Measurements from ENCODE around the gene PRUNE2. TPM values are rescaled to one million over a fixed set of nuclear protein-coding genes. Genes with fewer than 3 reads are reported as not detected.

Gene PRUNE2
- total RNA-seq, 1 donor = 80.0 TPM

DNA sequence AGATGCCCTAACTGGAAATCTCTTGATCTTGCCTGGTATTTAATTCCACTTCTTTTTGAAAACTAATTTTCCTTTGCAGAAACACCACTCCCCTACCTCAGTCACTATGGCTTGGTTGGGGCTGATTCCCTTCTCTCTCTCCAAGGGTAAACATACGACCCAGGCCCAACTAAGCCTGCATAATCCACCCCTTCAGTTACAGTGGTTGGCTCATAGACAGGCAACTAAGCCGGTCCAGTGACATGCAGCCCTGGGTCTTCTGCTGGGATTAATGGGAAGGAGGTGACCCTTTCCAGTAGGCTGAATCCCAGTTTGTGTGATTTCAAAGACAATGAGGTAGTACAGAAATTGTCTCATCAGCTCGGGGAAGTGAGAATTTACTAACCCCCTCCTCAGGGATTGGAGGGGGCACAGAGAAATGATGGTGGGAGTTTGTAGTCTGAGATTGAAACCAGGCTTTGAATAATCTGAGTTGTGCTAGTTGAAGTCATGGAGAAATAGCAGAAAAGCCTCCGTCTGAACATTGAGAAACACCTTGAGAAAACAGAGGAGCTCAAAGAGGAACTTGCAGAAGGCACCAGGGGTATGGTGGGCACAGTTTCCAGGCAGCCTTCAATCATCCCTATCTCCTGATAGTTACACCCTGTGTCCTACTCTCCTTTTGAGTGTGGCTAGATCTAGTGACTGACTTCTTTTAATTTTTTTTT, 298.0 kb downstream of the PRUNE2 start:
- H3K4me2 ChIP-seq (ENCODE audit: insufficient read depth, low read length) = no peak overlapping the region
- no peaks in the 10 kb centered on the region for H3K36me3 ChIP-seq (ENCODE audit: insufficient read depth, low read length)
- no peaks in the 10 kb centered on the region for H4K20me1 ChIP-seq (ENCODE audit: insufficient read depth, low read length)
- no peak overlapping the region for H3K4me3 ChIP-seq (ENCODE audit: insufficient read depth, low read length)
- H3K27ac ChIP-seq (ENCODE audit: low read depth, low read length) = no peak overlapping the region
- H2AFZ ChIP-seq (ENCODE audit: low read length) = no peak overlapping the region
- peaks cover 18% of the 10 kb centered on the region for H3K4me1 ChIP-seq (ENCODE audit: insufficient read depth, low read length)
- no peaks in the 10 kb centered on the region for H3K79me2 ChIP-seq (ENCODE audit: insufficient read depth, low read length)
- no peaks in the 10 kb centered on the region for H3K27me3 ChIP-seq (ENCODE audit: insufficient read depth, low read length)
- TF ChIP-seq, protein P1, sequence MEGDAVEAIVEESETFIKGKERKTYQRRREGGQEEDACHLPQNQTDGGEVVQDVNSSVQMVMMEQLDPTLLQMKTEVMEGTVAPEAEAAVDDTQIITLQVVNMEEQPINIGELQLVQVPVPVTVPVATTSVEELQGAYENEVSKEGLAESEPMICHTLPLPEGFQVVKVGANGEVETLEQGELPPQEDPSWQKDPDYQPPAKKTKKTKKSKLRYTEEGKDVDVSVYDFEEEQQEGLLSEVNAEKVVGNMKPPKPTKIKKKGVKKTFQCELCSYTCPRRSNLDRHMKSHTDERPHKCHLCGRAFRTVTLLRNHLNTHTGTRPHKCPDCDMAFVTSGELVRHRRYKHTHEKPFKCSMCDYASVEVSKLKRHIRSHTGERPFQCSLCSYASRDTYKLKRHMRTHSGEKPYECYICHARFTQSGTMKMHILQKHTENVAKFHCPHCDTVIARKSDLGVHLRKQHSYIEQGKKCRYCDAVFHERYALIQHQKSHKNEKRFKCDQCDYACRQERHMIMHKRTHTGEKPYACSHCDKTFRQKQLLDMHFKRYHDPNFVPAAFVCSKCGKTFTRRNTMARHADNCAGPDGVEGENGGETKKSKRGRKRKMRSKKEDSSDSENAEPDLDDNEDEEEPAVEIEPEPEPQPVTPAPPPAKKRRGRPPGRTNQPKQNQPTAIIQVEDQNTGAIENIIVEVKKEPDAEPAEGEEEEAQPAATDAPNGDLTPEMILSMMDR (IDR thresholded peaks at IDR 0.05; ENCODE audit: extremely low read depth, low read depth, low read length) = no peak
- H3K9me3 ChIP-seq (ENCODE audit: low read depth, low read length) = no peaks in the 10 kb centered on the region
- DNase-seq (ENCODE audit: insufficient read length, low spot score, missing footprints) = no peak

DNA sequence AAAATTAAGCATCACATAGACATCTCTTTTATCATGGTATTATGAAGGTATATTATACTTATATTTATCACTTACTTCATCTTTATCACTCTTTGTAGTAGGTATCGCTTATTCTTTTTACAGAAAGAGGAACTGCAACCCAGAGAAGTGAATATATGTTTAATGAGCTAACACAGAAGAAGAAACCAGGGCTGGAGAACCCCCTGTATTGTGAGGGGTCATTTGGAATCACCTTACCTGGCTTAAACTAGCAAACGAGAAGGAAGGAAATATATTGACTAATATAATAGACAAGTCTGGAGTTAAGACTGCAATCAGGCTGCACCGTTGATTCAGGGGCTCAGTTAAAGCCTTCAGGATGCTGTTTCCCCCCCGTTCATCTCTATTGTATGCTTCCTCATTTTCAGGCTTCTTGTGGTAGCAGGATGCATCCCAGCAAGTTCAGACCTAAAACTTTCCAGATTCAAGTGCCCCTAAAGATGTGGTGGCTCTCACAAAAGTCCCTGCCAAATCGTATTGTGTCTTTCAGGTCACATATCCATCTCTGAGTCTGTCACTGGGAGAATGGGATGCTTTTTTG, 300.5 kb downstream of the PRUNE2 start:
- no peaks in the 10 kb centered on the region for H3K27me3 ChIP-seq (ENCODE audit: insufficient read depth, low read length)
- peaks cover 17% of the 10 kb centered on the region for H3K4me1 ChIP-seq (ENCODE audit: insufficient read depth, low read length)

DNA sequence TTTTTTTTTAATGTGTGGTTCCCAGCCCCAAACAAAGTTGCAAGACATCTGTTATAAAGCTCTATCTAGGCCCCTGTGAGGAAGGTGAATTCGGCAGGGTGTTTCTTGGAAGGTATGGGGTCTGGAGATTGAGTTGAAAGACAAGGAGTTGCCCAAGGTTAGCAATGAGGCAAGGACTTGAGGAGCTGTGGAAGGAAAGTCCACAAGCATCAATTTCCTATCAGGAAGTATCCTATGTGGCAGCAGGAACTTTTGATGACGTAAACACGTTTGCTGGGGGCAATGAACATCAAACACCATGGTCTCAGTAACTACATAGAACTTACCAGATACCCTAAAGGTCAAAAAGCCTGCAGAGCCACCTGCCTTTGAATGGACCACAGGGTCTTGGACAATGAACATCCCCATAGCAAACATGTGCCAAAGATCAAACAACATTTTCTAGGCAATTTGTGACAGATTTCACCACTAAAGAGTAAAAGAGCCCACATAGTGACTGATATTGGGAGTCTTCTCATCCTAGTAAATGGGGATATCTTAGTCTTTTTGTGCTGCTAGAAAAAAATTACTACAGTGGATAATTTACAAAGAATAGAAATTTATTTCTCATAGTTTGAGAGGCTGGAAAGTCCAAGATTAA, 301.9 kb downstream of the PRUNE2 start:
- Histone ChIP-seq H3K4me3 (ENCODE audit: insufficient read depth, low read length) (no peak overlapping the region), H2AFZ (ENCODE audit: low read length) (no peak overlapping the region), H3K4me2 (ENCODE audit: insufficient read depth, low read length) (no peak overlapping the region), H3K27me3 (ENCODE audit: insufficient read depth, low read length) (no peaks in the 10 kb centered on the region), H3K27ac (ENCODE audit: low read depth, low read length) (no peak overlapping the region), H3K36me3 (ENCODE audit: insufficient read depth, low read length) (no peaks in the 10 kb centered on the region), H4K20me1 (ENCODE audit: insufficient read depth, low read length) (no peaks in the 10 kb centered on the region), H3K79me2 (ENCODE audit: insufficient read depth, low read length) (no peaks in the 10 kb centered on the region), H3K9me3 (ENCODE audit: low read depth, low read length) (no peaks in the 10 kb centered on the region), H3K4me1 (ENCODE audit: insufficient read depth, low read length) (peaks cover 8% of the 10 kb centered on the region)
- TF ChIP-seq, protein P1 (IDR thresholded peaks at IDR 0.05; ENCODE audit: extremely low read depth, low read depth, low read length) = no peak
- DNase-seq (ENCODE audit: insufficient read length, low spot score, missing footprints) = no peak

More for the DNA sequence above, 300.5 kb downstream of the PRUNE2 start:
- Histone ChIP-seq H3K4me2 (ENCODE audit: insufficient read depth, low read length) (no peak overlapping the region), H3K27ac (ENCODE audit: low read depth, low read length) (no peak overlapping the region), H3K36me3 (ENCODE audit: insufficient read depth, low read length) (no peaks in the 10 kb centered on the region), H3K9me3 (ENCODE audit: low read depth, low read length) (no peaks in the 10 kb centered on the region), H3K4me3 (ENCODE audit: insufficient read depth, low read length) (no peak overlapping the region), H3K79me2 (ENCODE audit: insufficient read depth, low read length) (no peaks in the 10 kb centered on the region), H2AFZ (ENCODE audit: low read length) (no peak overlapping the region), H4K20me1 (ENCODE audit: insufficient read depth, low read length) (no peaks in the 10 kb centered on the region)
- TF ChIP-seq, protein P1 (IDR thresholded peaks at IDR 0.05; ENCODE audit: extremely low read depth, low read depth, low read length) = no peak
- DNase-seq (ENCODE audit: insufficient read length, low spot score, missing footprints) = no peak

DNA sequence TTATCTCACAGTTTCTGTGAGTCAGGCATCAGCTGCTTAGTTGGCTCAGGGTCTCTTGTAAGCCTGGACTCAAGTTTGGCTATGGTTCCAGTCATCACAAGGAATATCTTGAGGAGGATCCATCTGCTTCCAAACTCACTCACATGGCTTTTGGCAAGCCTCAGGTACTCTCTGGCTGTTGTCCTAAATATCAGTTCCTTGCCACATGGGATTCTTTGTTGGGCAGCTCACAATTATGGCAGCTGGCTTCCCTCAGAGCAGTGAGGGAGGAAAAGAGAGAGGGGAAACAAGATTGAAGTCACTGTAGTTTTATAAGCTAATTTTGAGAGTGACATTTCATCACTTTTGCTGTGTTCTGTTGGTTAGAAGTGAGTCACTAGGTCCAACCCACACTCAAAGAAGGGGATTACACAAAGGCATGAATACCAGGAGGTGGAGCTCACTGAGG, 302.4 kb downstream of the PRUNE2 start:
- peak overlapping the region; percentile 58 for H3K27ac ChIP-seq (ENCODE audit: low read depth, low read length)
- H3K27me3 ChIP-seq (ENCODE audit: insufficient read depth, low read length) = no peaks in the 10 kb centered on the region
- no peak for DNase-seq (ENCODE audit: insufficient read length, low spot score, missing footprints)
- H3K4me2 ChIP-seq (ENCODE audit: insufficient read depth, low read length) = peak overlapping the region; percentile 5
- no peak overlapping the region for H3K4me3 ChIP-seq (ENCODE audit: insufficient read depth, low read length)
- no peaks in the 10 kb centered on the region for H3K79me2 ChIP-seq (ENCODE audit: insufficient read depth, low read length)
- TF ChIP-seq, protein P1 (IDR thresholded peaks at IDR 0.05; ENCODE audit: extremely low read depth, low read depth, low read length) = no peak
- H3K9me3 ChIP-seq (ENCODE audit: low read depth, low read length) = no peaks in the 10 kb centered on the region
- H2AFZ ChIP-seq (ENCODE audit: low read length) = no peak overlapping the region
- H3K4me1 ChIP-seq (ENCODE audit: insufficient read depth, low read length) = peaks cover 8% of the 10 kb centered on the region
- H4K20me1 ChIP-seq (ENCODE audit: insufficient read depth, low read length) = no peaks in the 10 kb centered on the region
- no peaks in the 10 kb centered on the region for H3K36me3 ChIP-seq (ENCODE audit: insufficient read depth, low read length)

All from osteoblast (primary cell).